Liver (tissue), 9 donors: ENCODE measurements around the gene MAPK11. TPM values are rescaled to one million over a fixed set of nuclear protein-coding genes. Genes with fewer than 3 reads are reported as not detected.

Source experiments
- DNase-seq: peaks from one replicate; pipeline ENCODE4 v3.0.0-alpha.2; 2017; ENCODE audit warnings: low spot score
- H3K27ac ChIP-seq, 2 donors: one replicate each; pipeline ENCODE4 v1.7.0; 2013; ENCODE audit warnings: inconsistent platforms in 2 of 2, low read length in 2 of 2, control low read depth in 1 of 2, low read depth in 1 of 2, mild to moderate bottlenecking in 1 of 2
- H3K27me3 ChIP-seq, 4 donors: one replicate each; pipeline versions ENCODE4 v1.6.1 to v1.7.0; 2013; ENCODE audit warnings: low read length in 3 of 4, inconsistent platforms in 1 of 4, mild to moderate bottlenecking in 1 of 4, moderate library complexity in 1 of 4; ENCODE audit not compliant: control insufficient read depth in 4 of 4, insufficient read depth in 4 of 4
- H3K36me3 ChIP-seq, 4 donors: one replicate each; pipeline versions ENCODE4 v1.6.1 to v1.7.0; 2013; ENCODE audit warnings: low read length in 3 of 4, mild to moderate bottlenecking in 3 of 4, low read depth in 1 of 4, moderate library complexity in 1 of 4; ENCODE audit not compliant: control insufficient read depth in 4 of 4, insufficient read depth in 3 of 4
- H3K4me1 ChIP-seq, 4 donors: one replicate each; pipeline versions ENCODE4 v1.6.1 to v1.7.0; 2013; ENCODE audit warnings: low read length in 3 of 4, mild to moderate bottlenecking in 3 of 4, moderate library complexity in 1 of 4; ENCODE audit not compliant: control insufficient read depth in 4 of 4, insufficient read depth in 4 of 4
- H3K4me3 ChIP-seq, 3 donors: one replicate each; pipeline versions ENCODE4 v1.6.1 to v1.7.0; 2013; ENCODE audit warnings: low read length in 3 of 3, control low read depth in 1 of 3, low read depth in 1 of 3, mild to moderate bottlenecking in 1 of 3
- H3K9ac ChIP-seq, 2 donors: one replicate each; pipeline ENCODE4 v1.7.0; 2013; ENCODE audit warnings: low read length in 2 of 2, mild to moderate bottlenecking in 2 of 2, moderate library complexity in 2 of 2, control low read depth in 1 of 2, low read depth in 1 of 2
- H3K9me3 ChIP-seq, 4 donors: one replicate each; pipeline versions ENCODE4 v1.6.1 to v1.7.0; 2013; ENCODE audit warnings: low read length in 3 of 4; ENCODE audit not compliant: control insufficient read depth in 4 of 4
- EGR1 ChIP-seq, 2 donors: IDR thresholded peaks; 2 replicates each; pipeline ENCODE4 v1.6.1; 2016 to 2018; ENCODE audit warnings: antibody characterized with exemption in 2 of 2, low read depth in 2 of 2
- FOXA1 ChIP-seq: IDR thresholded peaks from 2 replicates; pipeline ENCODE4 v1.6.1; 2016; ENCODE audit warnings: antibody characterized with exemption
- FOXA2 ChIP-seq: IDR thresholded peaks from 2 replicates; pipeline ENCODE4 v1.6.1; 2016; ENCODE audit warnings: antibody characterized with exemption
- GABPA ChIP-seq, 2 donors: IDR thresholded peaks in 1 of 2; conservative IDR thresholded peaks in 1 of 2; 2 replicates each; pipeline ENCODE4 v1.6.1; 2016; ENCODE audit warnings: antibody characterized with exemption in 2 of 2, mild to moderate bottlenecking in 1 of 2, moderate library complexity in 1 of 2
- HNF4A ChIP-seq, 2 donors: conservative IDR thresholded peaks; 2 replicates each; pipeline ENCODE4 v1.6.1; 2016; ENCODE audit warnings: antibody characterized with exemption in 2 of 2, mild to moderate bottlenecking in 2 of 2
- HNF4G ChIP-seq: IDR thresholded peaks from 2 replicates; pipeline ENCODE4 v1.6.1; 2016; ENCODE audit warnings: antibody characterized with exemption
- JUND ChIP-seq, 2 donors: IDR thresholded peaks; 2 replicates each; pipeline ENCODE4 v1.6.1; 2016; ENCODE audit warnings: antibody characterized with exemption in 2 of 2
- RAD21 ChIP-seq, 2 donors: IDR thresholded peaks; 2 replicates each; pipeline ENCODE4 v1.6.1; 2016; ENCODE audit warnings: antibody characterized with exemption in 2 of 2, mild to moderate bottlenecking in 2 of 2
- RXRA ChIP-seq, 2 donors: IDR thresholded peaks; 2 replicates each; pipeline ENCODE4 v1.6.1; 2017 to 2018; ENCODE audit warnings: antibody characterized with exemption in 2 of 2, mild to moderate bottlenecking in 1 of 2
- SP1 ChIP-seq: IDR thresholded peaks from 2 replicates; pipeline ENCODE4 v1.6.1; 2018; ENCODE audit warnings: antibody characterized with exemption, mild to moderate bottlenecking
- YY1 ChIP-seq: IDR thresholded peaks from 2 replicates; pipeline ENCODE4 v1.6.1; 2016; ENCODE audit warnings: antibody characterized with exemption, mild to moderate bottlenecking
- WGBS: extraction: QIAGEN DNeasy Blood & Tissue Kit; methylation state at CpG from one replicate; pipeline ENCODE4 v1.1.7; 2013; 5-methylcytosine and 5-hydroxymethylcytosine counted together
- polyA plus RNA-seq, 2 donors: library from polyadenylated mRNA; stranded (reverse) in 1 of 2; unstranded in 1 of 2; fragments of 200-250 nt in 1 of 2; fragments of >200 nt in 1 of 2; fragmentation: Nextera tagmentation in 1 of 2; extraction: Ambion mirVana in 1 of 2; gene quantifications; one replicate each; pipeline versions ENCODE4 v1.2.1 to v1.2.3, GENCODE V29; 2013 to 2015
- total RNA-seq, 2 donors: library from RNA; depleted of rRNA; stranded (reverse); fragments of >200 nt; gene quantifications; one replicate each; pipeline ENCODE4 v1.2.3, GENCODE V29; 2014
- TF ChIP-seq, protein P1 (sequence below): IDR thresholded peaks from 2 replicates; pipeline ENCODE4 v1.6.1; 2016; ENCODE audit warnings: antibody characterized with exemption
- TF ChIP-seq, protein P2 (sequence below): IDR thresholded peaks from 2 replicates; pipeline ENCODE4 v1.6.1; 2016; ENCODE audit warnings: antibody characterized with exemption
- TF ChIP-seq, protein P3 (sequence below): IDR thresholded peaks from 2 replicates; pipeline ENCODE4 v1.6.1; 2016; ENCODE audit warnings: antibody characterized with exemption
- donor health status: healthy.
- donor health status: healthy.
- donor health status: healthy.
- donor health status: healthy.
- donor health status: healthy.

Gene MAPK11
- total and polyA plus RNA-seq, 4 donors = 0.65 to 2.0 (median 1.0) TPM

DNA sequence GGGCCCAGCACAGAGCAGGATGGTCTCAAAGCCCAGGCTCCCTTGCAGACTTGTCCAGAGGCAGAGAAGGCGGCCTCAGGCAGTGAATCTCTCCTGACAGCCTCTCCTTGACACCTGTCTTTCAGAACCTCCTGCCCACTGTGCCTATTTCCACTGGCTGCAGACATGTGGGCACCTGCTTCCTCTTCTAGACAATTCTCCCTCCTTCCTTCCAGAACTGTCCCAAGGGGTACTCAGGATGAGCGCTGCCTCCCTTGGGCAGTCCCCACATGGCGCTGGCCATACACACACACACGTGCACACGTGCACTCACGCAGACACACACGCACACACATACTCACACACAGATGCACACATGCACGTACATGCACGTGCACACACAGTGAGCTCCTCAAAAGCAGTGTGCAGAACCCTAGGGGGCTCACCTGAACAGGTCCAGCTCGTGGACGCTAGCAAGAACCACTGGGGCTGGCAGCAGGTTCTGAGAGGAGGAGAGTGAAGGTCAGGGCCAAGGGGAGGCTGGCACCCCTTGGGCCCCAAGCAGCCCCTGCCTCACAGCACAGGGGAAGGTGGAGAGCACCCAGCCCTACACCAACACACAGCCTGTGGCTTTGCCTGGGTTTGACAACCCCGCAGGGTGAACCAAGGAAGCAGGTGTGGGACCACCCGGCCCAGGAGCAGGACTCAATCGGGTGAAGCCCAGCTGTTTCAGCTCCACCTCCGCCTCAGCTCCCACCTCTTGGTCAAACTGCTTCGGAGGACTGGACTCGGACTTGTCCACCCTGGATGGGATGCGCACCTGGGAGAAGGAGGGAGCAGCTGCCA is 45.3 kb upstream of the MAPK11 start:
- 92% methylated on average over 18 of the region's 18 CpGs for WGBS
- TF ChIP-seq HNF4G = no peak
- TF ChIP-seq, protein P1, sequence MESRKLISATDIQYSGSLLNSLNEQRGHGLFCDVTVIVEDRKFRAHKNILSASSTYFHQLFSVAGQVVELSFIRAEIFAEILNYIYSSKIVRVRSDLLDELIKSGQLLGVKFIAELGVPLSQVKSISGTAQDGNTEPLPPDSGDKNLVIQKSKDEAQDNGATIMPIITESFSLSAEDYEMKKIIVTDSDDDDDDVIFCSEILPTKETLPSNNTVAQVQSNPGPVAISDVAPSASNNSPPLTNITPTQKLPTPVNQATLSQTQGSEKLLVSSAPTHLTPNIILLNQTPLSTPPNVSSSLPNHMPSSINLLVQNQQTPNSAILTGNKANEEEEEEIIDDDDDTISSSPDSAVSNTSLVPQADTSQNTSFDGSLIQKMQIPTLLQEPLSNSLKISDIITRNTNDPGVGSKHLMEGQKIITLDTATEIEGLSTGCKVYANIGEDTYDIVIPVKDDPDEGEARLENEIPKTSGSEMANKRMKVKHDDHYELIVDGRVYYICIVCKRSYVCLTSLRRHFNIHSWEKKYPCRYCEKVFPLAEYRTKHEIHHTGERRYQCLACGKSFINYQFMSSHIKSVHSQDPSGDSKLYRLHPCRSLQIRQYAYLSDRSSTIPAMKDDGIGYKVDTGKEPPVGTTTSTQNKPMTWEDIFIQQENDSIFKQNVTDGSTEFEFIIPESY = no peak
- no peak for TF ChIP-seq FOXA1
- TF ChIP-seq RXRA (IDR thresholded peaks at IDR 0.05) = no peak
- no peak for TF ChIP-seq HNF4A (conservative IDR thresholded peaks at IDR 0.05)
- TF ChIP-seq FOXA2 = no peak
- no peak for TF ChIP-seq EGR1 (IDR thresholded peaks at IDR 0.05; ENCODE audit: low read depth in 2 of 2)
- no peak for TF ChIP-seq JUND (IDR thresholded peaks at IDR 0.05)
- TF ChIP-seq, protein P2, sequence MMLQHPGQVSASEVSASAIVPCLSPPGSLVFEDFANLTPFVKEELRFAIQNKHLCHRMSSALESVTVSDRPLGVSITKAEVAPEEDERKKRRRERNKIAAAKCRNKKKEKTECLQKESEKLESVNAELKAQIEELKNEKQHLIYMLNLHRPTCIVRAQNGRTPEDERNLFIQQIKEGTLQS = no peak
- TF ChIP-seq YY1 = no peak
- no peak for TF ChIP-seq RAD21 (IDR thresholded peaks at IDR 0.05)
- TF ChIP-seq, protein P3, sequence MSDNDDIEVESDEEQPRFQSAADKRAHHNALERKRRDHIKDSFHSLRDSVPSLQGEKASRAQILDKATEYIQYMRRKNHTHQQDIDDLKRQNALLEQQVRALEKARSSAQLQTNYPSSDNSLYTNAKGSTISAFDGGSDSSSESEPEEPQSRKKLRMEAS = no peak
- no peak for TF ChIP-seq GABPA (IDR thresholded peaks at IDR 0.05 in 1 of 2, conservative IDR thresholded peaks at IDR 0.05 in 1 of 2)

DNA sequence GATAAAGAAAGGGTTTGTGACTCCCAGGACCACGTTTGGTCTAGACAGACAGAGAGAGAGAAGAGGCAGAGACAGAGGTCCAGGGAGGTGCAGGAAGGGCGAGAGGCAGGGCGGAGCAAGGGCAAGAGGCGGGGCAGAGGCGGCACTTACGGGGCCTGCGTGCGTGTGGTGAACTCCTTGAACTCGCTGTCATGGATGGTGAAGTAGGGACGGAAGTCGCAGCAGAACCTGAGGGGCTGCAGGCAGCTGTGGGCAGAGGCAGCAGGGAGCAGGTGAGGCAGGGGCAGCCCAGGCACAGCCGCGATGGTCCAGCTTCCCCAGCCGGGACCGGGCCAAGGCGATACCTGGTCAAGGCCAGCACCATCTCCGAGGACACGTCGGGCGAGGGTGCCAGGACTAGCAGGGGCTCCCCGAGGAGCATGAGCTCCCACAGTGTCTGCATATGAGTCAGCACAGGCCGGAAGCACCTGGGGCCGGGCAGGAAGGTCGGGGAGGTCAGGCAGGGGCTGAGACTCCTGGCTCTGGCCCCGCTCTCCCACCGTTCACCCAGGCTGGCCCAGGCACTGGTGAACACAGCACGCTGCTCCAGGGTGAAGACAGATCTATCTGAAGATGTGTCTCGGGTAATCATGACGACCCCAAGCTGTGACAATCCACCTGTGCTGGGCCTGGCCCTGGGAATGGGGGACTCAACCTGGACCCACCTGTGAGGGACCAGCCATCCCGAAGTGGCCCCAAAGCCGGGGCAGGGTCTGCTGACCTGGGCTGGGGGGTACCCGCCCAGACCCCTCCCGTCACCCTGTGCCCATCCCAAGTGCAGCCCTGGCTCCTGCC is 44.5 kb upstream of the MAPK11 start:
- Histone ChIP-seq H3K27me3 (no peaks in the 10 kb centered on the region), H3K27ac (no peak overlapping the region), H3K9me3 (no peaks in the 10 kb centered on the region), H3K36me3 (no peaks in the 10 kb centered on the region), H3K4me1 (peaks cover 0 to under 1% (median 0%) of the 10 kb centered on the region in 4 donors), H3K4me3 (no peak overlapping the region), H3K9ac (no peak overlapping the region)
- DNase-seq = no peak
- WGBS = 70% methylated on average over 33 of the region's 33 CpGs
- no peak for TF ChIP-seq SP1
- TF ChIP-seq HNF4A (conservative IDR thresholded peaks at IDR 0.05) = no peak
- no peak for TF ChIP-seq YY1
- TF ChIP-seq JUND (IDR thresholded peaks at IDR 0.05) = no peak
- TF ChIP-seq EGR1 (IDR thresholded peaks at IDR 0.05; ENCODE audit: low read depth in 2 of 2) = no peak
- TF ChIP-seq, protein P3 = no peak
- no peak for TF ChIP-seq FOXA2

More for the DNA sequence above, 45.3 kb upstream of the MAPK11 start:
- no peaks in the 10 kb centered on the region for H3K27me3 ChIP-seq
- no peaks in the 10 kb centered on the region for H3K9me3 ChIP-seq
- H3K36me3 ChIP-seq = no peaks in the 10 kb centered on the region
- no peak overlapping the region for H3K27ac ChIP-seq
- no peaks in the 10 kb centered on the region for H3K4me1 ChIP-seq
- no peak overlapping the region for H3K9ac ChIP-seq
- no peak for DNase-seq
- no peak overlapping the region for H3K4me3 ChIP-seq
